ENCODE measurements around the gene CBX7. TPM values are rescaled to one million over a fixed set of nuclear protein-coding genes. Genes with fewer than 3 reads are reported as not detected.

Gene CBX7
- total and polyA plus RNA-seq, 2 of the 4 experiments (the other 2 are of a cell fraction), result 0.90 to 3.6 TPM

GRCh38 chr22:39090426-39091064, 61.9 kb downstream of the CBX7 start:
- no peaks in the 10 kb centered on the region for H4K20me1 ChIP-seq (ENCODE audit: insufficient read depth, low read length)
- no peak overlapping the region for H3K4me3 ChIP-seq (ENCODE audit: insufficient read depth, low read depth, low read length)
- H3K4me1 ChIP-seq (ENCODE audit: control insufficient read depth, insufficient read depth, low read length), result peaks cover 3% of the 10 kb centered on the region; the same call in 1 of the 2 replicates
- no peak overlapping the region for H2BK20ac ChIP-seq (ENCODE audit: low read depth, low read length)
- no peak overlapping the region for H3K18ac ChIP-seq (ENCODE audit: low read depth, low read length)
- in situ Hi-C loops (cut with MboI; ENCODE audit: low sequenced_read_pairs) (no loop called here), intact Hi-C loops (cut with micrococcal nuclease) (no loop called here), dilution Hi-C loops (cut with HindIII; ENCODE audit: low sequenced_read_pairs, unreplicated experiment) (no loop called here)
- no peak overlapping the region for H2BK15ac ChIP-seq (ENCODE audit: low read depth, low read length)
- no peak overlapping the region for H3K4ac ChIP-seq (ENCODE audit: low read depth, low read length)
- no peak overlapping the region for H4K5ac ChIP-seq (ENCODE audit: low read depth, low read length)
- H3K23ac ChIP-seq (ENCODE audit: low read depth, low read length), result no peak overlapping the region
- H2BK120ac ChIP-seq (ENCODE audit: low read depth, low read length), result no peak overlapping the region
- no peaks in the 10 kb centered on the region for H3K79me1 ChIP-seq (ENCODE audit: low read depth in 1 of 2, low read length in 2 of 2)
- no peak for TF ChIP-seq USF2 (IDR thresholded peaks at IDR 0.05; ENCODE audit: low read depth, low read length)
- TF ChIP-seq RCOR1 (IDR thresholded peaks at IDR 0.05; ENCODE audit: insufficient replicate concordance, low read length), result no peak
- no peak for TF ChIP-seq FOS (IDR thresholded peaks at IDR 0.05; ENCODE audit: low read depth, low read length)
- TF ChIP-seq CHD1 (IDR thresholded peaks at IDR 0.05; ENCODE audit: low read depth, low read length), result no peak
- no peak for TF ChIP-seq MAZ (IDR thresholded peaks at IDR 0.05; ENCODE audit: borderline replicate concordance, low read depth, low read length)
- TF ChIP-seq POLR2A (IDR thresholded peaks at IDR 0.05; ENCODE audit: low read depth, low read length), result no peak
- no peak for TF ChIP-seq CEBPB (IDR thresholded peaks at IDR 0.05; ENCODE audit: low read depth, low read length)
- no peak for TF ChIP-seq BHLHE40 (IDR thresholded peaks at IDR 0.05; ENCODE audit: low read depth, low read length)
- no peak for TF ChIP-seq ELK1 (IDR thresholded peaks at IDR 0.05; ENCODE audit: borderline replicate concordance, low read depth, low read length)
- no peak for TF ChIP-seq RAD21 (IDR thresholded peaks at IDR 0.05; ENCODE audit: low read length)
- no peak for TF ChIP-seq MAFK (IDR thresholded peaks at IDR 0.05; ENCODE audit: low read depth, low read length)
- TF ChIP-seq MXI1 (IDR thresholded peaks at IDR 0.05; ENCODE audit: borderline replicate concordance, low read depth, low read length), result no peak
- no peak overlapping the region for H3K56ac ChIP-seq (ENCODE audit: extremely low read depth, insufficient read depth, low read length)
- ChIA-PET POLR2A (ENCODE audit: unreplicated experiment) (no interaction called here), CTCF (interaction anchor here (0.5 to 0.6 kb wide), 2 partner anchors 16 to 1305 kb away, joined by 3 to 5 read pairs; no protein-coding TSS in a partner anchor)
- H3K14ac ChIP-seq (replicated peaks; ENCODE audit: low read depth, low read length), result no peak overlapping the region
- no peak overlapping the region for H4K8ac ChIP-seq (ENCODE audit: low read depth in 2 of 2, low read length in 2 of 2)
- H3K4me2 ChIP-seq (ENCODE audit: low read depth, low read length), result no peak overlapping the region
- peak overlapping the region; percentile 32 for H2AFZ ChIP-seq (replicated peaks; ENCODE audit: low read length, poor library complexity)
- H2BK5ac ChIP-seq (ENCODE audit: low read depth, low read length, poor library complexity, severe bottlenecking), result no peak overlapping the region
- H3K36me3 ChIP-seq (ENCODE audit: control insufficient read depth, insufficient read depth, low read length), result no peaks in the 10 kb centered on the region
- no peaks in the 10 kb centered on the region for H3K9me1 ChIP-seq (ENCODE audit: insufficient read depth, low read length)
- no peak overlapping the region for H3K9ac ChIP-seq (ENCODE audit: low read depth, low read length)
- no peak for ATAC-seq (ENCODE audit: low read depth)
- no peaks in the 10 kb centered on the region for H3K9me3 ChIP-seq (ENCODE audit: control insufficient read depth, insufficient read depth, low read length)
- WGBS, 2 experiments (ENCODE audit: extremely low coverage in 2 of 2, insufficient read length in 1 of 2), result 53% methylated on average over 2 of the region's 15 CpGs; no CpG with 5 or more reads in 1 of the 2 experiments
- no peak overlapping the region for H2AK9ac ChIP-seq (replicated peaks; ENCODE audit: low read depth, low read length, poor library complexity)
- H4K91ac ChIP-seq (ENCODE audit: insufficient read depth, low read depth, low read length), result no peak overlapping the region
- H2AK5ac ChIP-seq (ENCODE audit: low read depth, low read length), result no peak overlapping the region
- no peak overlapping the region for H3K27ac ChIP-seq (ENCODE audit: insufficient read depth, low read length)
- H3K27me3 ChIP-seq (ENCODE audit: control insufficient read depth, insufficient read depth, low read length), result peaks cover 39% of the 10 kb centered on the region
- no TSS peak for BruUV-seq (replicated peaks)
- no peak for DNase-seq

Measured in IMR-90 (cell line).